ENCODE data around the gene VAMP8.
"Not testable (repeated sequence)": the region's sequence is repeated elsewhere in the genome, so short reads cannot be mapped to it uniquely, and the experiment has no call there.

The VAMP8 gene

DNA sequence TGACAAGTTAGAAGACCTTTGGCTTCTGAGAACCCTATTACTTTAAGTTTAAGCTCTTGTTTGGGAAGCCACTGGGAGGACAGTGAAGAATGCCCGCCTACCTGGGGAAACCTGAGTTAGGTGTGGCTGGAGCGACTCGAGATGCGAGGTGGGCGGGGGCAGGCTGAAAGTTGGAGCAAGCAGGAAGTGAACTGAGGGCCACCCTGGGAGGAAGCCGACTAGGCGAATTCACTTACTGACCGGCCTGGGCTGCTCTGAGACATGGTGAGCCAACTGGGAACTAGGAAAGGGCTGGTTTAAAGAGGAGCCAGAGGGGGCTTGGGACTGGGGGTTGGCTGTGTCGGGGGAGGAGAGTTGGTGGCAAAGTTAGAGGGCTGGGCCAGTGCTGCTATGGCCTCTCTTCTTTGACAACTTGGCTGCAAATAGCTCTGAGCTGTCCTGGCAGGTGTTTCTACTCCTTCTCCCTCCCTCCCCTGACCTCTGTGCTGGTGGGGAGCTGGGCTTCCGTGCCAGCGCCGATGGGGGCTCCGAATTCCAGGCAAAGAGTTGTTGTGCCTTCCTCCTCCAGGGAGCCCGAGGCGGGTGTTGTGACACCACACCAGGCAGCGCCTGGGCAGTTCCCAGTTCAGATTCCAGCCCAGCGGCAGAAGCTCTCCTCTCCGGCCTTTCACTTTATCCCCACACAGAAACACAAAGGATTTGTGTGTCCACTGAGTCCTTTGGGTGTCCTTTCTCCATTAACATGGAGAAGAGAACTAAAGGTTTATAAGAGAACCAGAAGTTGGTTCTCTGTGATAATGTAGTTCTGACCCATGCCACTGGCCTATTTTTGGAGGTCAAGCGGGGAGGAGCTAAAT lies at the start of gene VAMP8:
TSS of gene VAMP8 (plus strand) at position 201 of the 857 bp plus-strand sequence. CDS start at position 262, 61 bp downstream.
- peak; percentile 90 for DNase-seq (ENCODE audit: low read depth, low spot score)

DNA sequence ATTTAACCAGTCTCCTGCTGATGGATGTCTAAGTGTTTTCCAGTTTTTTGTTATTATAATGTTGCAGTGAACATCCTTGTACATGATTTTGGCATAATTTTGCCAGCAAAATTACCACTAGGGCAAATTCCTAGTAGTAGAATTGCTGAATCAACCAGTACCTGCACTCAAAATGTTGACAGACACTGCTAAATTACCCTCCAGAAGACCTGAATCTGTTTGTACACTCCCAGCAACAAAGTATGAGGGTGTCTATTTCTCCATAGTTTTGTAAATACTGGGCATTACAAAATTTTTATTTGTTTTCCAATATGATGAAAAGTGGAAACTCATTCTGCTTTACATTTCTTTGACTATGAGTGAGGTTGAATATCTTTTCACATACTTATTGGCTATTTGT lies 49.6 kb upstream of the VAMP8 start:
- no peak for DNase-seq (ENCODE audit: low read depth, low spot score)

DNA sequence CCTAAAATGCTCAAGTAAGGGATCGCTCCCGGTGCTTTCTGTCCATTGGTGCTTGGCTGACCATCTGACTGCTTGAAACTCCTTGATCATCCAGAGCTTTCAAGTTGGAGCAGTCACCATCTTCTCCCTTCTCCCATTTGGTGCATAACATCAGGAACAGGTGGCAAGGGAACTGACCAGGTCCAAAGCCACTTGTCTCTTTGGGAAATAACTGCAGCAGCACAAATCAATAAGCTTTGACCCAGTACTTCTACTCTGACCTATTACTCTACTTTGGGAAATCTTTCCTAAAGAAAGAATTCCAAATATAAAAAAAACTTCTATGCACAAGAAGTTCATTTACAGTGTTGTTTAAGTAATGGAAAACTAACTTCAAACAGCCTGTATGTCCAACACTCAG lies 49.0 kb upstream of the VAMP8 start:
- DNase-seq (ENCODE audit: low read depth, low spot score), result no peak

DNA sequence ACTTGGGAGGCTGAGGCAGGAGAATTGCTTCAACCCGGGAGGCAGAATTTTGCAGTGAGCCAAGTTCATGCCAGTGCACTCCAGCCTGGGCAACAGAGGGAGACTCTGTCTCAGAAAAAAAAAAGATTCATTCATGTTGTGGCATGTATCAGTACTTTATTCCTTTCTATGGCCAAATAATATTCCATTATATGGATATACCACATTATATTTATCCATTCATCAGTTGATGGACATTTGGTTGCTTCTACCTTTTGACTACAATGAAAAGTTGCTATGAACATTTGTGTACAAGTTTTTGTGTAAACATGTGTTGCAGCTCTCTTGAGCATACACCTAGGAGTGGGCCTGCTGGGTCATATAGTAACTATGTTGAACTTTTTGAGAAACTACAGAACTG lies 47.6 kb upstream of the VAMP8 start:
- no peak for DNase-seq (ENCODE audit: low read depth, low spot score)

DNA sequence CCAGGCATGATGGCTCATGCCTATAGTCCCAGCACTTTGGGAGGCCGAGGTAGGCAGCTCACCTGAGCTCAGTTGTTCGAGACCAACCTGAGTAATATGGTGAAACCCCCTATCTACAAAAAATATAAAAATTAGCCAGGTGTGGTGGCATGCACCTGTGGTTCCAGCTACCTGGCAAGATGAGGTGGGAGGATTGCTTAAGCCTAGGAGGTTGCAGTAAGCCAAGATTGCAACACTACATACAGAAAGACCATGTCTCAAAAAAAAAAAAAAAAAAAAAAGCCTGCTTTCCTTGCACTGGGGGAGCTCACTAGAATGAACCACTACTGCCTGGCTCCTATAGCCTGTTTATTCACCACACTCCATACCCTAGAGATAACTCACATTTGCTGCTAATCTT lies 45.8 kb upstream of the VAMP8 start:
- no peak for DNase-seq (ENCODE audit: low read depth, low spot score)

DNA sequence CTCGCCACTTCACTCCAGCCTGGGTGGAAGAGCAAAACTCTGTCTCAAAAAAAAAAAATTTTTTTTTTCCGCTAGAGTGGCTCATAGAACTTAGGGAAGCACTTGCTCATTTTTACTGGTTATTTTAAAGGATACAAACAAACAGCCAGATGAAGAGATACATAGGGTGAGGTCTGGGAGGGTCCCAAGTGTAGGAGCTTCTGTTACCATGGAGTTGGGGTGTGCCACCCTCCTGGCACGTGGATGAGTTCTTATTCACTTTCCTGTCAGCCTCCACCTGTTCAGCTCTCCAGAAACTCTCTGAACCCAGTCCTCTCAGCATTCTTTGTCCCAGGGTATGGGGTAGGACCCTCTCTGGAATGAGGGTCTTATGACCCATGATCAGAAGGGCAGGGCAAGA lies 43.3 kb upstream of the VAMP8 start:
- no peak for DNase-seq (ENCODE audit: low read depth, low spot score)

DNA sequence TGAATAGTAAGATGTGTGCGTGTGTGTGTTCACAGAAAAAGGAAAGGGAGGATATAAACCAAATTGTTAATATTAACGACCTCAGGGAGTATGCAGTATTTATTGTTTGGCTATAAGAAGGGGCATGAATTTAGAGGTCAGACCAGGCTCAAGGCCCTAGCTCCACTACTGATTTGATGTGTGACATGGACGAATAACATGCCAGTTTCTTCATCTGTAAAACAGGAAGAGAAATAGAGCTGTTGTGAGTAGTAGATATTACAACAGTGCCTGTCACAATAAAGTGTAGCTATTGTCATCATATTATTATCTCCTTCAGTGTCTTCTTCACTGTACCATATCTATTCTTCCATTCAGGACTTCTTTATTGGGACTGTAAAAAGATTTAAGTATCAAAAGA lies 42.5 kb upstream of the VAMP8 start:
- no peak for DNase-seq (ENCODE audit: low read depth, low spot score)

DNA sequence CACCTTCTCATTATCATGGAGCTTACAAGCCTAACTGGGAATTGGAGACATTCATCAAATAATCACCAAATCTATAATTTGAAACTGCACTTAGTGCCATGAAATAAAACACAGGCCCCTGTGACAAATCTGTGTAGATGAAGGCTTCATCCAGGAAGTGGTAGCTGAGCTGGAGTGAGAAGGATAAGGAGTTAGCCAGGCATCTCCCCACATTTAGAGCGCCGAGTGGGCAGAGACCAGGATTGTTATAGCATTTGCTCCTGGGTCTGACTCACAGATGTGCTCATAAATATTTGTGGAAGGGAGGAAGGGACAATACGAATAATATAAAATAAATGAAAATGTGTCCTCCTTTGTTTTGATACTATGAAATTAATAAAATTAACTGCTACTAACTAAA lies 40.9 kb upstream of the VAMP8 start:
- no peak for DNase-seq (ENCODE audit: low read depth, low spot score)

DNA sequence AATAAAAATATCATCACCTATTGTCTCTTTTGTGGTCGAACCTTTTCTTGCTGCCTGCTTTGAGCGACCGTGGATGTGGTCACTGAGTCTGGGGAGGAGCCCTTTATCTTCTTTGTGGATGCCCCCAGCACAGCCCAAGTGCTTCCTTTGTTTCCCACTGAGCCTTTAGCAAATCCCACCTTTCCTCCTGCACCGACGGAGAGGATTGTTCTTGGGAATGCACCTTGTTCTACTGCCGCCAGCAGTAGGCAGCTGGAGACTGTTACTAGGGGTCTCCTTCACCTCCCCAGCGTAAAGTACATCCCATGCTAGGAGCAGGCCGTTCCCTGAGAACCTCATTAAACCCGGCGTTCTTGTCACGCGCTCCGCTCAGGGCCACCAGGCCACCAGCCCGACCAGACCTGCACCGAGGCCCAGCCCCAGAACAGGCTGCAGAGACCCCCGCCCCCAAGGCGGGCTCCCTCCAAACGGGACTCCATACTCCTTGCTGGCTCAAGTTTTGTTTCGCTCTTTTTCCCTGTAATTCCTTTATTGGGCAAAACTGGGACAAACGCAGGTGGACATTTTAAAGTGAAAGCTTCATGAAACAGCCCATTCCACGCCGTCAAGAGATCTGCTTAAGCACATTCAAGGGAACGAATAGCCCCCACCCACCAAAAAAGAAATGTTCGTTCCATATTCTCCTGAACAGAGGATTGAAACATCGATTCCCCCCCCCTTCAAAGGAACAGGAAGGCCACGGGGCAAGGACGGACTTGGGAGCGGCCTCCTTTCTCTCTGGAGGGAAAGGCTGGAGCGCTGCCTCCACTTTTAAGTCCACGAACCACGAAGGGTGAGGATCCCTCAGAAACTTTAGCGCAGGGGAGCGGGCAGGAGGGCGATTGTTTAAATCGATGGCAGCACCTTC lies 39.5 kb upstream of the VAMP8 start:
- peak; percentile 85 for DNase-seq (ENCODE audit: low read depth, low spot score)

DNA sequence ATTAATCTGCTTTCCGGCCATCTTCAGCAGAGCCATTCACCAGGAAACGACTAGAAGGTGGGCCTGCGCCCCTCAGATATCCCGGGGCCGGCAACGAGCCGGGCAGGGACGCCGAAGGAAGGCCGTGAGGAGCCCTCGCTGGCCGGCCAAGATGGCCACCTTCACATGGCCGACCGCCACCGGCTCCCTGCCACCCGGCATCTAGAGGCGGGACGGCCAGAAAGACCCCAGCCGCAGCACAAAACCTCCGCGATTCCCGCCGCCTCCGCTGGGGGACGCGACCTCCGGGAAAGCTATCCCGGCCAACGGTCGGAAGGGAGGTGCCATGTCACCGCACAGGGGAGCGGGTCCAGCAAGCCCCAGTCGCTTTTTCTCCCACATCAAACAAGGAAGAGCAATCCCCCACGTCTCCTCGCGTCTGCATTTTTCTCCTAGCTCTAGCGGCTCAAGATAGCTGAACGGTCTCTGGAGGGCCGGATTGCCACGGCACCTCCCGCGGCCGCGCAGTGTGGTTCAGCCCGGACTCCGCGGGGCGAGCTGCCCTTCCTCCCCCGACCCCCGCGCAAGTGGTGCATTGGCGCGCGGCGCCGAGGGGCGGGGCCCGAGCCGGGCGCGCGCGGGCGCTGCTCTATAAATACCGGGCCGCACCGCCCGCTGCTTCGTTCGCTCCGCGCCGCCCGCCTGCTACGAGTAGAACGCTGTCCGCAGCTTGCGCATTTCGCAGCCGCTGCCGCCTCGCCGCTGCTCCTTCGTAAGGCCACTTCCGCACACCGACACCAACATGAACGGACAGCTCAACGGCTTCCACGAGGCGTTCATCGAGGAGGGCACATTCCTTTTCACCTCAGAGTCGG lies 38.7 kb upstream of the VAMP8 start, which contains the start of gene MAT2A:
TSS of gene MAT2A (plus strand) at position 662 of the 854 bp plus-strand sequence. CDS start at position 782, 120 bp downstream.
- DNase-seq (ENCODE audit: low read depth, low spot score), result peak; percentile 98

DNA sequence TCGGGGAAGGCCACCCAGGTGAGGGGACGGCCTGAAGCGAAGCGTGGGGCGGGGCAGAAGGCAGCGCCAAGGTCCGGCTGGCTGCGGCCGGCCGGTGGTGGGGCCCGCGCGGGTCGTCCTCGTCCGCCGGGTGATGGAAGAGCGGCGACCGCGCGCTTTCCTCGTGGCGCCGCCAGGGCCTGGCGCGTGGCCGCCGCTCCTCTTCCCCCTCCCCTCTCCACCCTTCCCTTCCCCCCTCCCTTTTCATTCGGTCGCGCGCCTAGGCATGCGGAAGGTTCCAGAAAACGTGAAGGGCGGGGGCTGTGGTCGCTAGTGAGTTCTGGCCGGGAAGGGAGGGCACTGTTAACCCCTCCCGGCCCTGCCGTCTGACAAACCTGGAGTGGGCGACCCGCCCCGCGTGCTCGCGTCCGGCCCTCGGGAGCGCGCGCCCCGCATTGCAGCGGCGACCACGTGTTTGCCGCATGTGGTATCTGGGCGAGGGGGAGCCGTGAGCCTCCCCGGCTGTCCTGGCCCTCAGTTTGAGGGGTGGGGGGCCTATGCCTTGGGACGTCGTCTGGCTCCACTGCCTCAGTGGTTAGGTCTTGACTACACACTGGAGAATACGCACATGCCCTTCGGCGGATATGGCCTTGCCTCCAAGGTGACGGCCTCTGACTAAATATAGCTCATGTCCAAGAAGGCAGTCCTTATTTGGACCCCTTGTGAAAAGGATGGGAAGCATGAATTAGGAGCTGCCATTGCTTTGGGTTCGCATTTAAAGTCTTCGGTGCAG lies 37.8 kb upstream of the VAMP8 start:
- peak; percentile 65 for DNase-seq (ENCODE audit: low read depth, low spot score)

DNA sequence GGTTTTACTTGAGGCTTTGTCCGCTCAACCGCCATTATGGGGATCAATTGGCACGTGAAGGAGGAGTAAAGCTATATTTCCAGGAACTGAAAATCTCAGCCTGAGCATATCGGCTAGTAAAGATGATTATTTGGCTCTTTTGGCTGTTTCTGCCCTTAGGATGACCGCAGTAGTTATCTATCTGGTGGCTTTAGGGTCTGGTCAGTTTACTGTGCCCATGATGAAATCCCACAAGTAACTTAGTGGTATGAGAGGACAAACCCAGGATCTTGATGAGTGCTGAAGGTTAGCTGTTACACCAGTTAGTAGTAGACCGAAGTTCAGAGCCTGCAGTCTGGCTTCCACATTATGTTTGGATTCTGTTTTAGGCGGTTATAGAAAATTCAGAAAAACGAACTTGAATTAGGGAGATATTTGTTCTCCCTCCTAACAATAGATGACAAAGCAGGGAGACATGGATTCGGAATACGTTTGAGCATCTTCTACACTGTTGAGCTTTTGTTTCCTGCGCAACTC lies 37.2 kb upstream of the VAMP8 start:
- DNase-seq (ENCODE audit: low read depth, low spot score), result peak; percentile 28

DNA sequence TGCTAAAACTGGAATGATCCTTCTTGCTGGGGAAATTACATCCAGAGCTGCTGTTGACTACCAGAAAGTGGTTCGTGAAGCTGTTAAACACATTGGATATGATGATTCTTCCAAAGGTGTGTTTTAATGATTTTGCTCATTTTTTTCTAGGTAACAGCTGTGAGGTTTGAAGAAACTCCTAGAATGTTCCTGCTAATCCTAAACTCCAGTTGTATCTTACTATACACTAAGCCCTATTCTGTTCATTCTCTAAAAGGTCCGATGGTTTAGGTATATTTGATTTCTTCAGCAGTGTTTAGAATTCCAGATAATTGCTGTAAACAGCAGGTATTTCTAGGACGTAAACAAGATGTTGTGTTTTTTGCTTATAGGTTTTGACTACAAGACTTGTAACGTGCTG lies 36.1 kb upstream of the VAMP8 start:
- DNase-seq (ENCODE audit: low read depth, low spot score), result no peak

DNA sequence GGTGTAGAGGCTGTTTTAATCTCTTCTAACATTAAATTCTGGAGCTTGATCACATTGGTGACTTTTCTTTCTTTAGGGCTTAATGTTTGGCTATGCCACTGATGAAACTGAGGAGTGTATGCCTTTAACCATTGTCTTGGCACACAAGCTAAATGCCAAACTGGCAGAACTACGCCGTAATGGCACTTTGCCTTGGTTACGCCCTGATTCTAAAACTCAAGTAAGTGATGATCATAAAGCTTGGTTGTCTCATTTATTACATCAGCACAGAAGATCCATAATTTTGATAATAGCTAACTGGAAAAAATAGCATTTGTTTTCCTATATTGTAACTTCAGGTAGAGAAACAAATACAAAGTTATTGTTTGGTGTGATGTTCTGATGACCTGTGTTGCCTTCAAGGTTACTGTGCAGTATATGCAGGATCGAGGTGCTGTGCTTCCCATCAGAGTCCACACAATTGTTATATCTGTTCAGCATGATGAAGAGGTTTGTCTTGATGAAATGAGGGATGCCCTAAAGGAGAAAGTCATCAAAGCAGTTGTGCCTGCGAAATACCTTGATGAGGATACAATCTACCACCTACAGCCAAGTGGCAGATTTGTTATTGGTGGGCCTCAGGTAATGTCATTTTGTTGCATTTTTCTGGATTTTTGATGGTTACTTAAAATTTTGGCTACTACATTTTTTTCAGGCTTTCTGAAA lies 35.5 kb upstream of the VAMP8 start:
- no peak for DNase-seq (ENCODE audit: low read depth, low spot score)

DNA sequence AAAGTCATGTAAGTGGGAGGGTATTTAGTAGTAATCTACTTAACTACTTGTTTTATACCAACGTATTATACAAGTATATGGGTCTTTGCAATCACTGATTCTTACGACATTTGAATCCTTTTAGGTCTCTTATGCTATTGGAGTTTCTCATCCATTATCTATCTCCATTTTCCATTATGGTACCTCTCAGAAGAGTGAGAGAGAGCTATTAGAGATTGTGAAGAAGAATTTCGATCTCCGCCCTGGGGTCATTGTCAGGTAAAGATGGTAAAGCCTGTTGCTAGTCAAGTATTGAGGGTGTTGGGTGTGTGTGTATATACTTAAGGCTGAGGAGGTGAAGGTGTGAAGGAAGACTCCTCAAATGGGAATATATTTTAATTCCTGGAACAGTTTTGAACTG lies 34.6 kb upstream of the VAMP8 start:
- no peak for DNase-seq (ENCODE audit: low read depth, low spot score)

DNA sequence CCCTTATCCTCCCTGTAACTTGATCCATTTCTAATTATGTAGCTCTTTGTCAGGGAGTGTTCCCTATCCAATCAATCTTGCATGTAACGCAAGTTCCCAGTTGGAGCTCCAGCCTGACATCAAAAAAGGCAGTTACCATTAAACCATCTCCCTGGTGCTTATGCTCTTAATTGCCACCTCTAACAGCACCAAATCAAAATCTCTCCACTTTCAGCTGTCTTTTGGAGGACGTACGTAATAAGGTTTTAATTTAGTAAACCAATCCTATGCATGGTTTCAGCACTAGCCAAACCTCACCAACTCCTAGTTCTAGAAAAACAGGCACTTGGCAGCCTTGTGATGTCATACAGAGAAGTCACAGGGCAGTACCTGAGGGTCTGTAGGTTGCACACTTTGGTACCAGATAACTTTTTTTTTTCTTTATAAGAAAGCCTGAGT lies 33.1 kb upstream of the VAMP8 start:
- DNase-seq (ENCODE audit: low read depth, low spot score), result not testable (repeated sequence)

DNA sequence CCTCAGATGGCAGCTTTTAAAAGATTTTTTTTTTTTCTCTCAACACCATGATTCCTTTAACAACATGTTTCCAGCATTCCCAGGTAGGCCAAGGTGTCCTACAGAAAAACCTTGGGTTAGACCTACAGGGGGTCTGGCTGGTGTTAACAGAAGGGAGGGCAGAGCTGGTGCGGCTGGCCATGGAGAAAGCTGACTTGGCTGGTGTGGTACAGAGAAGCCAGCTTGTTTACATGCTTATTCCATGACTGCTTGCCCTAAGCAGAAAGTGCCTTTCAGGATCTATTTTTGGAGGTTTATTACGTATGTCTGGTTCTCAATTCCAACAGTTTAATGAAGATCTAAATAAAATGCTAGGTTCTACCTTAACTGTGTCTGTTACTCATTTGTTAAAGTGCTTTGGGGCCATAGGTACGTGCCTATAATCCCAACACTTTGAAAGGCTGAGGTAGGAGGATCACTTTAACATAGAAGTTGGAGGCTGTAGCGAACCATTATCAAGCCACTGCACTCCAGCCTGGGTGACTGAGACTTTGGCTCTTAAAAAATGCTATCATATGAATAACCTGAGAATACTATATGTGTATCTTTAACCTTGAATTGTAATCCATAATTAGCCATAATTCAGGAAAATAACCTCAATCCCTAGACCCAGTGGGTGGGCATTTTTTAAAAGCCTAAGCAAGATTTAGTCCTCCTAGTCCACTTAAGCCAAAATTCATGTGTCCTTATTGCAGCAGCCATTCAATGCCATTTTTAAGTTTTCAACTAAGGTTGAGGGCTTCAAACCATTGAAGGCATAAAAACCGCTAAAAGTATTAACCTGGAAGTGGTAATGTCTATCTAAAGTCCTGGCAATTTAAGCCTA lies 32.2 kb upstream of the VAMP8 start:
- DNase-seq (ENCODE audit: low read depth, low spot score), result not testable (repeated sequence)

DNA sequence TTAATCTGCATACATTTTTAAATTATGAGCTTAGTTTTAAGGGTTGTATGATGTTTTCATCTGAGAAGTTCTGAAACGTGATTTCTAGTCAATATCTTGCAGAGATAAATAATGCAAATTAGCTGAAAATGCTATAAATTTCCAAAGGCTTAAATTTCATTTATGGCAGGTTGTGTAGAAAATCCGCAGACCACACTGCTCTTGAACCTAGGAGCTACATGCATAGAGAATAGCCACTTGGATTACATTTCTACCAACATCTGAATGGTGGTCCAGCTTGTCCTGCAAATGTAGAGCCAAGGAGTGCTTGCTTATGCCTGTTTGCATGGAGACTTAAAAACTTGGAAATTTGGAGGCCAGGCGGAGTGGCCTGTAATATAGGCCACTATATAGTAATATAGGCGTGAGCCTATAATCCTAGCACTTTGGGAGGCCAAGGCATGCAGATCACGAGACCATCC lies 31.6 kb upstream of the VAMP8 start:
- DNase-seq (ENCODE audit: low read depth, low spot score), result no peak

Data from ELF-1 (cell line).